NK-92 (cell line): ENCODE results near the gene SUCO.
"Not testable (repeated sequence)": the region's sequence is repeated elsewhere in the genome, so short reads cannot be mapped to it uniquely, and the experiment has no call there.

Experiments
- DNase-seq: peaks from one replicate; lab custom pipeline; 2025; ENCODE audit not compliant: unreplicated experiment; lab: John Stamatoyannopoulos, UW

SUCO gene

DNA sequence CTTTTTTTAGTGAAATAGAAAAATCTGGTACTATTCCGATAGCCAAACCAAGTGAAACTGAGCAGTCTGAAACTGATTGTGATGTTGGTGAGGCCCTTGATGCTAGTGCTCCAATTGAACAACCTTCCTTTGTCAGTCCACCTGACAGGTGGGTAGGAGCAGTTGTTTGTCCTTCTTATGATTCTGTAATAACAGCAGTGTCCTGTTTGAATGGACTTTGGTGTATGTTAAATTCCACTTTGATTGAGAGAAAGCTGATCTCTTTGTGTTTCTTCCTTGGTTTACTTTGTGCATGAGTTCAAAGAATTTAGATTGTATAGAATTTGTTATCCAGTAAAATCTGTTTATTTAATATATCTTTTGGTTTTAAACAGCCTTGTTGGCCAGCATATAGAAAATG lies 24.3 kb downstream of the SUCO start:
- no peak for DNase-seq

- DNase-seq, result no peak
Observed at GRCh38 chr1:172559572-172560210, 26.7 kb downstream of the SUCO start.

- DNase-seq, result no peak
Observed at GRCh38 chr1:172561252-172561651, 28.3 kb downstream of the SUCO start.

DNA sequence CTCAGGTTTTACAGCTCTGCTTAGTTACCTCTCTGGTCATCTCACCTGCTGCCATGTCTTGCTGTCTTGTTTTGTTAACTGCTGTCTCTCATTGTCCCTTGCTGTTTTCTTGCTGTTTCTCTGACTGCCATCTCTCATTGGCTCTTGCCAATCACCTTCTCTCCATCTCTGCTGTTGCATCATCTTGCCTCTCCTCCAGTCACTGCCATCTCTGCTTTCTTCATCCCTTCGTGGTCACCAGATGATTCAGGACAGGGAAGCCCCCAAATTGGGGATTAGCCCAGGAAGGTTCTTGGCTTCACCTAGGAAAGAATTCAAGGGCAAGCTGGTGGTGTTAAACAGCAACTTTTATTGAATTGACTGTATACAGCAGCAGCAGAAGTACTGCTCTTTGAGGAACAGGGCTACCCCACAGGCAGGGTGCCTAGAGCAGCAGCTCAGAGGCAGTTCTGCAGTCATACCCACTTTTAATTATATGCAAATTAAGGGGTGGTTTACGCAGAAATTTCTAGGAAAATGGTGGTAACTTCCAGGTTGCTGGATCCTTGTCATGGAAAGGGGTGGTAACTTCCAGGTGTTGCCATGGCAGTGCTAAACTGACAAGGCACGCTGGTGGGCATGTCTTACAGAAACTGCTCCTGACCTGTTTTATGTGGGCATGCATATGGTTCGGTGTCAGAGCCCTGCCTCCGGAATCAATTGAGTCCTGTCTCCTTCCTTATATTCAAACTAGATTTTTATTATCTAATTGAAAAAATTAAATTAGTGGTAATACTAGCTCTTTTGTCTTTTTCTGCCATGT lies 33.4 kb downstream of the SUCO start:
- DNase-seq, result no peak

GRCh38 chr1:172567720-172568119 lies 34.8 kb downstream of the SUCO start:
- no peak for DNase-seq

GRCh38 chr1:172574080-172574479 lies 41.1 kb downstream of the SUCO start:
- DNase-seq, result no peak

DNA sequence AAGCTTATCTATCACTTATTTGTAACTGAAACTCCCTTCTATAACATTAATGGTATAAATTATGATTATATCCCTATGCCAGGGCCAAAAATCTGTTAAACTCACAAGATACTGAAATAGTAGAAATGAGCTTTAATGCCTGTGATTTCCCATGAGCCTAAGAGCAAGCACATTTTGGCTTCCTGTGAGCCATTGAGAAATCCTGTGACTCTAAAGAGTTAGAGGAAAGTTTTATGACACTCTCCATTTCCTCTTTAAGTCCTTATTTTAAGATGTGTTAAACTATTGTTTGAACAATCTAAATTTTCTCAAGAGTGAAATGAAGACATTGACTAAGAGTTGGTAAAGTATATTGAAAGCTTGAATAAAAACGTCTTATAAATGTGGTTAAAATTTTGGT lies 45.6 kb downstream of the SUCO start:
- DNase-seq, result no peak

GRCh38 chr1:172581273-172581672 lies 48.3 kb downstream of the SUCO start:
- no peak for DNase-seq

GRCh38 chr1:172581779-172582178 lies 48.8 kb downstream of the SUCO start:
- no peak for DNase-seq

- no peak for DNase-seq
Observed at GRCh38 chr1:172582889-172583288, 49.9 kb downstream of the SUCO start.

DNA sequence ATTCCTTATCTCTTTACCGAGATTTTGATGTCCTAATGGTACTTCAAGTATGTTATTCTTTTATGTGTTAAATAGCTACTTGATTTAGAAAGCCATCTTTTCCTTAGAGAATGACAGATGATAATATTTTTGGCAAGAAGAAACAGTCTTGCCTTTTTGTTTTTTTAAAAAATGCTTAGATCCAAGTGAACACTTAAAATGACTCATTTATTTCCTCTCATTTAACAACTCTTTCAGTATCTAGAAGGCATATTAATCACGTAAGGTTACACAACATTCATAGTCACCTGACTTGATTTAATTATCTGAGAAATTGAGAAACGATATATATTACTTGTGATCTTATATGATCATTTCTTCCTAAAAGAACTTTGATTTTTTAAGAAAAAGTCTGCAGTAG lies 52.4 kb downstream of the SUCO start:
- DNase-seq, result no peak

- DNase-seq, result no peak
Observed at GRCh38 chr1:172585861-172586260, 52.9 kb downstream of the SUCO start.

- DNase-seq, result no peak
Observed at GRCh38 chr1:172588296-172589291, 55.6 kb downstream of the SUCO start.

GRCh38 chr1:172589553-172589952 lies 56.6 kb downstream of the SUCO start:
- no peak for DNase-seq

- not testable (repeated sequence) for DNase-seq
Observed at GRCh38 chr1:172591429-172591828, 58.5 kb downstream of the SUCO start.

DNA sequence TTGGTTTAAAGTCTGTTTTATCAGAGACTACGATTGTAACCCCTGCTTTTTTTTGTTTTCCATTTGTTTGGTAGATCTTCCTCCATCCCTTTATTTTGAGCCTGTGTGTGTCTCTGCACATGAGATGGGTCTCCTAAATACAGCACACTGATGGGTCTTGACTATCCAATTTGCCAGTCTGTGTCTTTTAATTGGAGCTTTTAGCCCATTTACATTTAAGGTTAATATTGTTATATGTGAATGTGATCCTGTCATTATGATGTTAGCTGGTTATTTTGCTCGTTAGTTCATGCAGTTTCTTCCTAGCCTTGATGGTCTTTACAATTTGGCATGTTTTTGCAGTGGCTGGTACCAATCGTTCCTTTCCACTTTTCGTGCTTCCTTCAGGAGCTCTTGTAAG lies 62.1 kb downstream of the SUCO start:
- not testable (repeated sequence) for DNase-seq

- not testable (repeated sequence) for DNase-seq
Observed at GRCh38 chr1:172596782-172597181, 63.8 kb downstream of the SUCO start.

DNA sequence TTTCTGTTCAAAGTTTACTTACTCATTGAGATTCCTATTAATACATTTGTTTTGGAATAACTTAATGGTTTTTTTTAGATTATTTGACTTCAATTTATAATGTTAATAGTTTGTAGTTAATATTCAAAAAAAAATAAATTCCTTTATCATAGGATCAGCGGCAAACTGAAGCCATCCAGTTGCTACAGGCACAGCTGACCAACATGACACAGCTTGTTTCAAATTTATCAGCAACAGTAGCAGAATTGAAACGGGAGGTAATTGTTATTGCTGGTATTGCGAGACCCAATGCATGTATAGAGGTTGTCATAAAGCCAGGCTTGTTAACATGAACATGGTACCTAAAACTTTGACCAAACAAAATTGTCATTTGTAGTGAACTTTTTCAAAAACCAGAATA lies 67.0 kb downstream of the SUCO start:
- DNase-seq, result no peak

DNA sequence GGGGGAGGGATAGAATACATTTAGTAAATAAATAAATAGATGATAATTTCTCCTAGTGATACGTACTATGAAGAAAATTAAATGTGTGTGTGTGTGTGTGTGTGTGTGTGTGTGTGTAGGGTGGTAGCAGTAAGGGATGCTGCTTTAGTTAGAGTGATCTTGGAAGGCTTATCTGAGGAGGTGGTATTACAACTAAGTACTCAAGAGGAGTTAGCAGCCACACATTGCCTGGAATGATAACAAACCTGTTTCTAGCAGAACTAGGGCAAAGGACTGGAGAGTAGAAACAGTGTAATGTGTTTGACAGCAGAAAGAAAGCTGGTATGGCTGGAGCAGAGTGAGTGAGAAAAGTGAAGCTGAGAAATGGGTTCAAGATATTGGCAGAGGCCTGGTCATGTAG lies 67.7 kb downstream of the SUCO start:
- DNase-seq, result no peak

GRCh38 chr1:172601046-172601630 lies 68.2 kb downstream of the SUCO start:
- DNase-seq, result no peak

GRCh38 chr1:172602706-172603105 lies 69.8 kb downstream of the SUCO start:
- DNase-seq, result no peak
